Central memory CD8-positive, alpha-beta T cell (primary cell): ENCODE results near the gene RTN4RL1.

Experiments
- ATAC-seq: fragments of 150-1000 bp; cut with Tn5 transposase; replicated peaks from 2 replicates; pipeline ENCODE4 v1.10.0; 2022; ENCODE audit warnings: mild to moderate bottlenecking, moderate FRiP score, moderate number of reproducible peaks; ENCODE audit not compliant: poor library complexity, severe bottlenecking; ENCODE audit errors: extremely low read depth
- DNase-seq, 2 donors: peaks; one replicate each; pipeline ENCODE4 v3.0.0; 2021; ENCODE audit warnings: low spot score in 2 of 2
- H3K27ac Mint-ChIP-seq: one replicate; pipeline ENCODE4 v1.8.0; 2022; ENCODE audit warnings: low read depth, mild to moderate bottlenecking, moderate library complexity, mixed read lengths
- H3K27me3 Mint-ChIP-seq: one replicate; pipeline ENCODE4 v1.8.0; 2022; ENCODE audit warnings: mixed read lengths
- H3K36me3 Mint-ChIP-seq: one replicate; pipeline ENCODE4 v1.8.0; 2022; ENCODE audit warnings: mild to moderate bottlenecking, moderate library complexity, mixed read lengths; ENCODE audit not compliant: insufficient read depth
- H3K4me1 Mint-ChIP-seq: one replicate; pipeline ENCODE4 v1.8.0; 2022; ENCODE audit warnings: mixed read lengths
- H3K4me3 Mint-ChIP-seq: one replicate; pipeline ENCODE4 v1.8.0; 2022; ENCODE audit warnings: mild to moderate bottlenecking, moderate library complexity, mixed read lengths
- H3K9me3 Mint-ChIP-seq: one replicate; pipeline ENCODE4 v1.8.0; 2022; ENCODE audit warnings: mixed read lengths

Gene RTN4RL1

GRCh38 chr17:1933875-1934715 lies 91.0 kb downstream of the RTN4RL1 start:
- Mint-ChIP-seq H3K4me1 (no peaks in the 10 kb centered on the region), H3K9me3 (no peaks in the 10 kb centered on the region), H3K4me3 (no peak overlapping the region), H3K27ac (no peak overlapping the region), H3K36me3 (no peaks in the 10 kb centered on the region), H3K27me3 (peaks cover 21% of the 10 kb centered on the region)
- ATAC-seq (no peak), DNase-seq (no peak)

- Mint-ChIP-seq H3K4me1 (no peaks in the 10 kb centered on the region), H3K27ac (no peak overlapping the region), H3K9me3 (no peaks in the 10 kb centered on the region), H3K27me3 (peaks cover 26% of the 10 kb centered on the region), H3K4me3 (no peak overlapping the region), H3K36me3 (no peaks in the 10 kb centered on the region)
- no peak for DNase-seq
- ATAC-seq: no peak
Measured at GRCh38 chr17:1931844-1932579, 93.1 kb downstream of the RTN4RL1 start.

GRCh38 chr17:1930337-1930645 lies 94.8 kb downstream of the RTN4RL1 start:
- no peaks in the 10 kb centered on the region for H3K36me3 Mint-ChIP-seq
- DNase-seq: no peak
- no peak overlapping the region for H3K27ac Mint-ChIP-seq
- no peaks in the 10 kb centered on the region for H3K9me3 Mint-ChIP-seq
- ATAC-seq: no peak
- peaks cover 30% of the 10 kb centered on the region for H3K27me3 Mint-ChIP-seq
- H3K4me1 Mint-ChIP-seq: no peaks in the 10 kb centered on the region
- H3K4me3 Mint-ChIP-seq: no peak overlapping the region

GRCh38 chr17:1928976-1929375 lies 96.2 kb downstream of the RTN4RL1 start:
- H3K27me3 Mint-ChIP-seq: peaks cover 30% of the 10 kb centered on the region
- no peak overlapping the region for H3K27ac Mint-ChIP-seq
- no peaks in the 10 kb centered on the region for H3K4me1 Mint-ChIP-seq
- DNase-seq: no peak
- H3K4me3 Mint-ChIP-seq: no peak overlapping the region
- H3K9me3 Mint-ChIP-seq: no peaks in the 10 kb centered on the region
- ATAC-seq: no peak
- H3K36me3 Mint-ChIP-seq: no peaks in the 10 kb centered on the region

- Mint-ChIP-seq H3K36me3 (peaks cover under 1% of the 10 kb centered on the region), H3K27ac (no peak overlapping the region), H3K9me3 (no peaks in the 10 kb centered on the region), H3K27me3 (peaks cover 12% of the 10 kb centered on the region), H3K4me3 (no peak overlapping the region), H3K4me1 (no peaks in the 10 kb centered on the region)
- DNase-seq: no peak
- no peak for ATAC-seq
Measured at GRCh38 chr17:1920948-1921351, 104.2 kb downstream of the RTN4RL1 start.

GRCh38 chr17:1919201-1919600 lies 105.9 kb downstream of the RTN4RL1 start:
- Mint-ChIP-seq H3K4me3 (no peak overlapping the region), H3K9me3 (no peaks in the 10 kb centered on the region), H3K27ac (no peak overlapping the region), H3K36me3 (peaks cover 2% of the 10 kb centered on the region), H3K4me1 (no peaks in the 10 kb centered on the region), H3K27me3 (peaks cover 21% of the 10 kb centered on the region)
- ATAC-seq (no peak), DNase-seq (no peak)

- no peak overlapping the region for H3K27ac Mint-ChIP-seq
- no peaks in the 10 kb centered on the region for H3K9me3 Mint-ChIP-seq
- no peak for DNase-seq
- peaks cover 4% of the 10 kb centered on the region for H3K36me3 Mint-ChIP-seq
- H3K27me3 Mint-ChIP-seq: peaks cover 25% of the 10 kb centered on the region
- no peaks in the 10 kb centered on the region for H3K4me1 Mint-ChIP-seq
- no peak for ATAC-seq
- H3K4me3 Mint-ChIP-seq: no peak overlapping the region
Measured at GRCh38 chr17:1918346-1919162, 106.6 kb downstream of the RTN4RL1 start.

- peaks cover 39% of the 10 kb centered on the region for H3K27me3 Mint-ChIP-seq
- H3K4me1 Mint-ChIP-seq: no peaks in the 10 kb centered on the region
- H3K27ac Mint-ChIP-seq: no peak overlapping the region
- H3K9me3 Mint-ChIP-seq: no peaks in the 10 kb centered on the region
- peaks cover 4% of the 10 kb centered on the region for H3K36me3 Mint-ChIP-seq
- H3K4me3 Mint-ChIP-seq: no peak overlapping the region
- ATAC-seq (no peak), DNase-seq (no peak)
Measured at GRCh38 chr17:1916963-1917715, 108.0 kb downstream of the RTN4RL1 start.

GRCh38 chr17:1916316-1916715 lies 108.8 kb downstream of the RTN4RL1 start:
- Mint-ChIP-seq H3K27ac (no peak overlapping the region), H3K4me1 (no peaks in the 10 kb centered on the region)

GRCh38 chr17:1915889-1916288 lies 109.2 kb downstream of the RTN4RL1 start:
- Mint-ChIP-seq H3K9me3 (no peaks in the 10 kb centered on the region), H3K4me3 (no peak overlapping the region), H3K27ac (no peak overlapping the region), H3K27me3 (peaks cover 50% of the 10 kb centered on the region), H3K36me3 (peaks cover 4% of the 10 kb centered on the region), H3K4me1 (no peaks in the 10 kb centered on the region)
- DNase-seq (no peak), ATAC-seq (no peak)

More at GRCh38 chr17:1916316-1916715, 108.8 kb downstream of the RTN4RL1 start:
- ATAC-seq: no peak
- no peak for DNase-seq
- Mint-ChIP-seq H3K27me3 (peaks cover 47% of the 10 kb centered on the region), H3K4me3 (no peak overlapping the region), H3K9me3 (no peaks in the 10 kb centered on the region), H3K36me3 (peaks cover 4% of the 10 kb centered on the region)

- H3K36me3 Mint-ChIP-seq: peaks cover 4% of the 10 kb centered on the region
- no peak overlapping the region for H3K4me3 Mint-ChIP-seq
- no peaks in the 10 kb centered on the region for H3K4me1 Mint-ChIP-seq
- DNase-seq (no peak), ATAC-seq (no peak)
- no peaks in the 10 kb centered on the region for H3K9me3 Mint-ChIP-seq
- H3K27ac Mint-ChIP-seq: no peak overlapping the region
- H3K27me3 Mint-ChIP-seq: peaks cover 56% of the 10 kb centered on the region
Measured at GRCh38 chr17:1914661-1915083, 110.5 kb downstream of the RTN4RL1 start.

GRCh38 chr17:1913702-1914101 lies 111.4 kb downstream of the RTN4RL1 start:
- Mint-ChIP-seq H3K27me3 (peaks cover 66% of the 10 kb centered on the region), H3K9me3 (no peaks in the 10 kb centered on the region), H3K27ac (no peak overlapping the region), H3K4me3 (no peak overlapping the region), H3K4me1 (peaks cover 5% of the 10 kb centered on the region), H3K36me3 (peaks cover 4% of the 10 kb centered on the region)
- no peak for ATAC-seq
- no peak for DNase-seq
